Right cardiac atrium (tissue), 5 donors: ENCODE data around the gene TAAR1. TPM values are rescaled to one million over a fixed set of nuclear protein-coding genes. Genes with fewer than 3 reads are reported as not detected.
"Not testable (repeated sequence)": the region's sequence is repeated elsewhere in the genome, so short reads cannot be mapped to it uniquely, and the experiment has no call there.

Experiments
- ATAC-seq, 2 donors: fragments of 200-7000 bp; cut with Tn5 transposase; one replicate each; pipeline versions ENCODE4 v1.8.0 to v1.9.1; 2020; ENCODE audit warnings: moderate library complexity in 2 of 2, mild to moderate bottlenecking in 1 of 2
- DNase-seq, 3 donors: peaks; one replicate each; pipeline ENCODE4 v3.0.0-alpha.2; 2020
- H3K27ac ChIP-seq: one replicate; pipeline ENCODE4 v1.5.1; 2013; ENCODE audit warnings: mild to moderate bottlenecking, low read length, control low read depth, moderate library complexity
- H3K27me3 ChIP-seq: one replicate; pipeline ENCODE4 v1.6.1; 2013; ENCODE audit not compliant: control insufficient read depth, insufficient read depth
- H3K4me1 ChIP-seq: one replicate; pipeline ENCODE4 v1.6.1; 2013; ENCODE audit warnings: low read length; ENCODE audit not compliant: control insufficient read depth, insufficient read depth
- H3K4me3 ChIP-seq: one replicate; pipeline ENCODE4 v1.5.1; 2013; ENCODE audit warnings: low read length, control low read depth
- H3K9me3 ChIP-seq: one replicate; pipeline ENCODE4 v1.6.1; 2013; ENCODE audit warnings: low read length; ENCODE audit not compliant: control insufficient read depth
- WGBS: extraction: QIAGEN DNeasy Blood & Tissue Kit; methylation state at CpG from one replicate; pipeline ENCODE4 v1.1.7; 2013; 5-methylcytosine and 5-hydroxymethylcytosine counted together
- intact Hi-C, 4 donors: fragments of 100-400 bp; cut with DNase I; formaldehyde crosslinking; loops; one replicate each; pipeline versions ENCODE4 v1.11.0 to v1.14.0; 2022 to 2023
- polyA plus RNA-seq: library from polyadenylated mRNA; stranded (reverse); fragments of 200-250 nt; gene quantifications from one replicate; pipeline ENCODE4 v1.2.3, GENCODE V29; 2013
- total RNA-seq, 4 donors: library from RNA; stranded (reverse); fragmentation: NEBNext Ultra II Directional; extraction: Animal tissue kit (Norgen Biotek cat#: 25700); gene quantifications; one replicate each; pipeline ENCODE4 v1.2.1, GENCODE V29; 2021
- donor health status: healthy with polysubstance abuse.
- donor health status: DM: no; HTN: yes; CAD: no.
- donor health status: DM: no; HTN: no; CAD: no.
- donor health status: DM: no; HTN: yes; CAD: no; lungs with severe emphysema.
- donor health status: DM: yes; HTN: yes; CAD: no.

The TAAR1 gene
- total and polyA plus RNA-seq, 5 donors = not detected

DNA sequence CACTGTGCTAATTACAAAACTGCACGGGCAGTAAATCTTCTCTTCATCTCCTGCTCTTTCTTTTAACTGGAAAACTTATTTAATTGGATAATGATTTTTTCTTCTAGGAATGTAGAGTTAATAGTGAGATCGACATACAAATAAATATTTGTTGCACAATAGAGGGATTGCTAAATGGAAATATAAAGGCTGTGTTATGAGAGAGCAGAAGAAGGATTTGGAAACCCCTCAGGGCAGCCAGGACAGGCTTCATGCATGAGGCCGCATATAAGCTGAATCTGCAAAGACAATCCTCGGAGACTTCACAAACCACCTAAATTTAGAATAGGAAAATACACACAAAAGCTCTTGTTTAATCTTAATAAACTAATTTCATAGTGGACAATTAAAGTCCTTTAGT is 2.9 kb upstream of the TAAR1 start:
- intact Hi-C loops = loop anchor here in 1 of 4 donors (10.0 kb wide), 1 partner anchor 103 kb away; no protein-coding TSS in a partner anchor

DNA sequence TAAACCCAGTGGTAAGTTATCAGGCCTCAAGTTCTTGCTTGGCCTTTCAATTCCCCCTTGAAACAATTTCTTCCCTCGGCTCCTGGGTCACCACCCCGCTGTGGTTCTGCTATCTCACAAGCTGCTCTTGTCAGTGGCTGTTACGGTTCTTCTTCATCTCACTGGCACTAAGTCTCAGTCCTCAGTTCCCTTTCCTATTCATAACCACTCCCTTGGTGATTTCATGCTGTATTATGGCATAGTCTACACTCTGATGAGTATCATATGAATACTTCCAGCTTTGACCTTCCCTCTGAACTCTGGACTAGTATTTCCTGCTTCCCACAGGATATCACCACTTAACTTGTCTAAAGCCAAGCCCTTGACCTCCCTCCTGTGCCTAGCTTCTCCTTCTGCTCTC is 7.9 kb downstream of the TAAR1 start:
- Histone ChIP-seq H3K4me1 (no peaks in the 10 kb centered on the region), H3K9me3 (no peaks in the 10 kb centered on the region), H3K27ac (no peak overlapping the region), H3K27me3 (no peaks in the 10 kb centered on the region), H3K4me3 (no peak overlapping the region)
- ATAC-seq = peak in 1 of 2 donors; percentile 13
- DNase-seq = no peak
- intact Hi-C loops = no loop called here
- 63% methylated on average over 3 of the region's 3 CpGs for WGBS

More for the DNA sequence above, 2.9 kb upstream of the TAAR1 start:
- WGBS = 78% methylated on average over 4 of the region's 4 CpGs
- DNase-seq (no peak), ATAC-seq (no peak)
- Histone ChIP-seq H3K27me3 (no peaks in the 10 kb centered on the region), H3K27ac (no peak overlapping the region), H3K4me3 (no peak overlapping the region), H3K9me3 (no peaks in the 10 kb centered on the region), H3K4me1 (no peaks in the 10 kb centered on the region)

DNA sequence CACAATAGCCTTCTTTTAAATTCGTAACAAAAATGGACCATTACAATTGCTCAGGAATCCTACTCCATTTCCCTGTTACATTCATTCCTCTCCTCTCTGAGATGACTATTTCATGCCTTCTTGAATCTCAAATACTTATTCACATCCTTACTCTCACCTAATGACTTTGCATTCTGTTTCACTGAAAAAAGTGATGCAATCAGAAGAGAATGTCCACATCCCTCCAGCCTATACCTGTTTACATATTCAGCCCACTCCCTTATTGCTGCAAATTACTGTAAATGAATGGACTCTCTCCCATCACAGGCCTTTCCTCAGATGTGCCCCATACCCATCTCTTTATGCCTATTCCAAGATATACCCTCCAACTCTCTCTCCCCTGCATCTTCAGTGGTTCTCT is 8.6 kb downstream of the TAAR1 start:
- DNase-seq (no peak), ATAC-seq (no peak)
- 90% methylated on average over 1 of the region's 1 CpG for WGBS
- no peaks in the 10 kb centered on the region for H3K27me3 ChIP-seq
- H3K9me3 ChIP-seq = no peaks in the 10 kb centered on the region
- no peak overlapping the region for H3K4me3 ChIP-seq
- intact Hi-C loops = no loop called here
- H3K27ac ChIP-seq = no peak overlapping the region
- H3K4me1 ChIP-seq = no peaks in the 10 kb centered on the region

DNA sequence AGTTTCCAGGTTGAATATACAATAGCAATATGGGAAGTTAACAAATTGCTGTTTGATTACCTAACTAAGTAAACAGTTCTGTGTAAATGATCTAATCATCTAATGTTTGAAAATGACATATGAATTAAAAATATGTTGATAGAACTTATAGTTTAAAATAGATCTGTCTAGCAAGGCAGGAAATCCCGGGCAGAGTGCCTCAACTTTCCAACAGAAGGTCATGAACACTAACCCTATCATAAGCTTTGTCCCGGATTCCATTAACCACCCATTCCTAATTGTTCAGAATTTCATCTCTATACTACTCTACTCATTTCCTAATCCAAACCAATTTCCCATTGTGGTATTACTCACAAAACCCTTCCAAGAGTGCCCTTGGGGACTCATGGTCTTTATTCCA is 10.2 kb downstream of the TAAR1 start:
- no peaks in the 10 kb centered on the region for H3K4me1 ChIP-seq
- H3K27me3 ChIP-seq = no peaks in the 10 kb centered on the region
- DNase-seq (no peak), ATAC-seq (peak in 1 of 2 donors; percentile 14)
- no peaks in the 10 kb centered on the region for H3K9me3 ChIP-seq
- 41% methylated on average over 2 of the region's 2 CpGs for WGBS
- no peak overlapping the region for H3K4me3 ChIP-seq
- H3K27ac ChIP-seq = no peak overlapping the region
- intact Hi-C loops = no loop called here

DNA sequence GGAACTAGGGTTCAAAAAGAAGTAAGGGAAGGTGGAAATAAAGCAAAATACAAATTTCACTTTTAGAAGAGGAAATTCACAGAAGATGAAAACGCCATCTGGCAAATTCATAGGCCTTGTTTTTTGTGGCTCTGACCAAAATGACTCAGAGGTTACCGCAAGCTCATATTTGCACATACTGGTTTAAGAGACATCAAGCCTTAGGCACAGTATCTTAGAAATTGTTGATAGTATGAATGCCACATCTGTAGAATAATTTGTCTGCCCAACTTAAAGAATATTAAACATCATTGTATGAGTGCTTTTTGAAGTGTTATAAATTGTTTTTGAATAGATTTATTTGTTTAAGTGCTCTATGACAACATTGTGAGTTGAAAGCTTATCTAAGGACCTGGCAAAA is 10.6 kb downstream of the TAAR1 start:
- H3K27ac ChIP-seq = no peak overlapping the region
- no peak overlapping the region for H3K4me3 ChIP-seq
- ATAC-seq = no peak
- DNase-seq = no peak
- no peaks in the 10 kb centered on the region for H3K27me3 ChIP-seq
- WGBS = 37% methylated on average over 2 of the region's 2 CpGs
- intact Hi-C loops = no loop called here
- no peaks in the 10 kb centered on the region for H3K9me3 ChIP-seq
- no peaks in the 10 kb centered on the region for H3K4me1 ChIP-seq

- ATAC-seq (no peak), DNase-seq (no peak)
- Histone ChIP-seq H3K27me3 (no peaks in the 10 kb centered on the region), H3K4me3 (no peak overlapping the region), H3K9me3 (no peaks in the 10 kb centered on the region), H3K27ac (no peak overlapping the region), H3K4me1 (no peaks in the 10 kb centered on the region)
- intact Hi-C loops = no loop called here
- 86% methylated on average over 3 of the region's 3 CpGs for WGBS
Measured at GRCh38 chr6:132643547-132643946, 15.4 kb downstream of the TAAR1 start.

DNA sequence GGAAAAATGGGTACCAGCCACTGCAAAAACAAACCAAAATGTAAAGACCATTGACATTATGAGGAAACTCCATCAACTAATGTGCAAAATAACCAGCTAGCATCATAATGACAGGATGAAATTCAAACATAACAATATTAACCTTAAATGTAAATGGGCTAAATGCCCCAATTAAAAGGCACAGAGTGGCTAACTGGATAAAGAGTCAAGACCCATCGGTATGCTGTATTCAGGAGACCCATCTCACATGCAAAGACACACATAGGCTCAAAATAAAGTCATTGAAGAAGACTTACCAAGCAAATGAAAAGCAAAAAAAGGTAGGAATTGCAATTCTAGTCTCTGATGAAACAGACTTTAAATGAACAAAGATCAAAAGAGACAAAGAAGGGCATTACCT is 21.8 kb downstream of the TAAR1 start:
- H3K27me3 ChIP-seq, H3K4me3 ChIP-seq, H3K27ac ChIP-seq, DNase-seq, H3K4me1 ChIP-seq, H3K9me3 ChIP-seq, intact Hi-C loops, ATAC-seq: not testable (repeated sequence)
- WGBS = 88% methylated on average over 1 of the region's 1 CpG

GRCh38 chr6:132635906-132636305 is 23.1 kb downstream of the TAAR1 start:
- DNase-seq, H3K9me3 ChIP-seq, H3K27ac ChIP-seq, H3K27me3 ChIP-seq, H3K4me3 ChIP-seq, ATAC-seq, H3K4me1 ChIP-seq, intact Hi-C loops: not testable (repeated sequence)
- 80% methylated on average over 3 of the region's 3 CpGs for WGBS

GRCh38 chr6:132635288-132635687 is 23.7 kb downstream of the TAAR1 start:
- H3K27me3 ChIP-seq, H3K27ac ChIP-seq, H3K9me3 ChIP-seq, ATAC-seq, DNase-seq, H3K4me3 ChIP-seq, H3K4me1 ChIP-seq, intact Hi-C loops: not testable (repeated sequence)
- 42% methylated on average over 3 of the region's 3 CpGs for WGBS

DNA sequence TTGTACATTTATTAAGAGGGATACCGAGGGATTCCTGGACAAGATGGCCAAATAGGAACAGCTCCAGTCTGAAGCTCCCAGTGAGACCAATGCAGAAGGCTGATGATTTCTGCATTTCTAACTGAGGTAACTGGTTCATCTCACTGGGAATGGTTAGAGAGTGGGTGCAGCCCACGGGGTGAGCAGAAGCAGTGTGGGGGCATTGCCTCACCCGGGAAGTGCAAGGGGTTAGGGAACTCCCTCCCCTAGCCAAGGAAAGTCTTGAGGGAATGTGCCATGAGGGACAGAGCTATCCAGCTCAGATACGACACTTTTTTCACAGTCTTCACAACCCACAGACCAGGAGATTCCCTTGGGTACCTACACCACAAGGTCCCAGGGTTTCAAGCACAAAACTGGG is 24.2 kb downstream of the TAAR1 start:
- intact Hi-C loops = no loop called here

DNA sequence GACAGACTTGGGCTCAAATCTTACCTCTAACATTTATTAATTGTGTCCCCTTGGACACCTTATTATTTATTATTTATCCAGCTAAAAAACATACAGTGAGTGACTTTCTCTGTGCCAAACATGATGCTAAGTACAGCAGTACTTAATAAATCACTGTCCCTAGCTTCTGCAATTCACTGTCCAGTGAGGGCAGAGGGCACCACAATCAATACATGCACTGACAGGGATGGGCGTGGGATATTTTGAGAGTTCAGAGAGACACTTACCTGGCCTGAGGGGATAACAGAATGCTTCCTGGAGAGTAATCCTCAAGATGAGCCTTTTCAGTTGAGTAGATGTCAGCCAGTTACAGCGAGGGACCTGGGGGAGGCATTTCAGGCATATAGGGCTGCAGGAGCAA is 25.6 kb downstream of the TAAR1 start:
- WGBS = 67% methylated on average over 2 of the region's 2 CpGs
- DNase-seq (no peak), ATAC-seq (no peak)
- no peak overlapping the region for H3K27ac ChIP-seq
- H3K4me3 ChIP-seq = no peak overlapping the region
- H3K4me1 ChIP-seq = no peaks in the 10 kb centered on the region
- intact Hi-C loops = no loop called here
- H3K9me3 ChIP-seq = no peaks in the 10 kb centered on the region
- no peaks in the 10 kb centered on the region for H3K27me3 ChIP-seq

More for the DNA sequence above, 24.2 kb downstream of the TAAR1 start:
- no peaks in the 10 kb centered on the region for H3K4me1 ChIP-seq
- no peak overlapping the region for H3K27ac ChIP-seq
- ATAC-seq = no peak
- H3K4me3 ChIP-seq = no peak overlapping the region
- WGBS = 68% methylated on average over 4 of the region's 4 CpGs
- H3K27me3 ChIP-seq = no peaks in the 10 kb centered on the region
- DNase-seq = no peak
- no peaks in the 10 kb centered on the region for H3K9me3 ChIP-seq

DNA sequence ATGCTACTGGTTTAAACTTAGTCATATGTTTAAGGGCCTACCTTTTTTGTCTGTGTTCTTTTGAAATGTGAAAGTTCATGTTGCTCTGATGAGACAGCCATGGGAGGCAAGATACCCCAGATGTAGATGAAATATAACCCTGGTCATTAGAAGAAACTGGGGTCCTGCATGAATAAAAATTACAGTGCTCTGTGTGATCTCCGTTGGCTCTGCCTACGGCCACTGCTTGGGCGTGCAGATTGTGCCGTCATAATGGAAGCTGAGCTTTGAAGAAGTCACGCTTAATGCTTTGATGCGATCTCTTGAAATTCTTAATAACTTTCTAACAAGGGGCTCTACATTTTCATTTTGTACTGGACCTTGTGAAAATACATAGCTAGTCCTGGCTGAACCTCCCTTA is 34.8 kb downstream of the TAAR1 start, which contains the start of gene TAAR2:
Gene TAAR2, minus strand, starts transcription at position 101 of the 400 bp plus-strand sequence. Its CDS starts 0 bp downstream, at position 101.
- ATAC-seq (no peak), DNase-seq (no peak)
- Histone ChIP-seq H3K9me3 (no peaks in the 10 kb centered on the region), H3K27me3 (no peaks in the 10 kb centered on the region), H3K4me1 (no peaks in the 10 kb centered on the region), H3K27ac (no peak within 1 kb of the TSS), H3K4me3 (no peak within 1 kb of the TSS)
- intact Hi-C loops = no loop called here
- 95% methylated on average over 6 of the region's 6 CpGs for WGBS
